Astrocyte of the cerebellum (primary cell): Measurements from ENCODE around the gene PTTG2.

ENCODE experiments used
- DNase-seq: peaks from one replicate; pipeline ENCODE4 v3.0.0-alpha.2; 2011; ENCODE audit warnings: low read depth
- H3K4me3 ChIP-seq: 2 replicates; pipeline ENCODE4 v1.5.1; 2011; ENCODE audit warnings: mild to moderate bottlenecking, low read depth, low read length, moderate library complexity
- CTCF ChIP-seq: IDR thresholded peaks from 2 replicates; pipeline ENCODE4 v1.5.1; 2012; ENCODE audit warnings: low read length, low read depth, moderate library complexity, mild to moderate bottlenecking; ENCODE audit errors: missing control alignments
- in situ Hi-C: cut with HindIII; loops from 2 replicates; pipeline ENCODE4 v1.10.0; 2017; ENCODE audit warnings: low sequenced_read_pairs

PTTG2 gene

GRCh38 chr4:37982736-37983135, 22.5 kb downstream of the PTTG2 start:
- no peak for TF ChIP-seq CTCF
- H3K4me3 ChIP-seq, result no peak overlapping the region
- in situ Hi-C loops, result no loop called here
- DNase-seq, result no peak

GRCh38 chr4:37983951-37984350, 23.8 kb downstream of the PTTG2 start:
- no peak for DNase-seq
- no peak for TF ChIP-seq CTCF
- in situ Hi-C loops, result no loop called here
- H3K4me3 ChIP-seq, result no peak overlapping the region

GRCh38 chr4:37985730-37986275, 25.6 kb downstream of the PTTG2 start:
- no peak for DNase-seq
- in situ Hi-C loops, result no loop called here
- H3K4me3 ChIP-seq, result no peak overlapping the region
- TF ChIP-seq CTCF, result no peak

GRCh38 chr4:37988670-37989069, 28.5 kb downstream of the PTTG2 start:
- H3K4me3 ChIP-seq, result no peak overlapping the region
- no peak for TF ChIP-seq CTCF
- no peak for DNase-seq
- in situ Hi-C loops, result no loop called here

- no peak overlapping the region for H3K4me3 ChIP-seq
- no peak for TF ChIP-seq CTCF
- no peak for DNase-seq
- in situ Hi-C loops, result no loop called here
Measured at GRCh38 chr4:37989398-37990260, 29.4 kb downstream of the PTTG2 start.

GRCh38 chr4:37990731-37991245, 30.6 kb downstream of the PTTG2 start:
- no peak for DNase-seq
- no peak for TF ChIP-seq CTCF
- H3K4me3 ChIP-seq, result no peak overlapping the region
- in situ Hi-C loops, result no loop called here
